Natural killer cell (primary cell): ENCODE data around the gene PCBP3. TPM values are rescaled to one million over a fixed set of nuclear protein-coding genes. Genes with fewer than 3 reads are reported as not detected.

Source experiments
- ATAC-seq, 3 donors: fragments of 150-1000 bp in 2 of 3; fragments of 200-7000 bp in 1 of 3; cut with Tn5 transposase; 1 replicate in 1 of 3; 2 replicates in 2 of 3; pipeline ENCODE4 v1.10.0; 2021; ENCODE audit warnings: mild to moderate bottlenecking in 2 of 3, moderate library complexity in 2 of 3
- DNase-seq, 2 donors: peaks; one replicate each; pipeline versions ENCODE4 v3.0.0 to v3.0.0-alpha.2; 2013 to 2021; ENCODE audit warnings: mixed read lengths in 1 of 2
- H3K27ac ChIP-seq: one replicate; pipeline ENCODE4 v1.5.1; 2013; ENCODE audit warnings: mild to moderate bottlenecking, low read length
- H3K27me3 ChIP-seq: one replicate; pipeline ENCODE4 v1.6.1; 2013; ENCODE audit warnings: low read length; ENCODE audit not compliant: control insufficient read depth, insufficient read depth
- H3K36me3 ChIP-seq: one replicate; pipeline ENCODE4 v1.6.1; 2013; ENCODE audit warnings: low read length; ENCODE audit not compliant: control insufficient read depth, insufficient read depth
- H3K4me1 ChIP-seq: one replicate; pipeline ENCODE4 v1.6.1; 2013; ENCODE audit warnings: low read length; ENCODE audit not compliant: control insufficient read depth, insufficient read depth
- H3K4me3 ChIP-seq: one replicate; pipeline ENCODE4 v1.5.1; 2013; ENCODE audit warnings: low read length
- H3K9me3 ChIP-seq: one replicate; pipeline ENCODE4 v1.6.1; 2013; ENCODE audit warnings: low read length; ENCODE audit not compliant: control insufficient read depth, insufficient read depth
- H3K27ac Mint-ChIP-seq, 2 donors: one replicate each; pipeline ENCODE4 v1.8.0; 2022; ENCODE audit warnings: mild to moderate bottlenecking in 2 of 2, mixed read lengths in 2 of 2, moderate library complexity in 1 of 2
- H3K27me3 Mint-ChIP-seq, 2 donors: one replicate each; pipeline ENCODE4 v1.8.0; 2022; ENCODE audit warnings: low read depth in 2 of 2, mixed read lengths in 2 of 2
- H3K36me3 Mint-ChIP-seq: one replicate; pipeline ENCODE4 v1.8.0; 2022; ENCODE audit warnings: mixed read lengths
- H3K4me1 Mint-ChIP-seq, 2 donors: one replicate each; pipeline ENCODE4 v1.8.0; 2022; ENCODE audit warnings: mixed read lengths in 2 of 2
- H3K4me3 Mint-ChIP-seq: one replicate; pipeline ENCODE4 v1.8.0; 2022; ENCODE audit warnings: mild to moderate bottlenecking, moderate library complexity, mixed read lengths
- H3K9me3 Mint-ChIP-seq, 2 donors: one replicate each; pipeline ENCODE4 v1.8.0; 2022; ENCODE audit warnings: mixed read lengths in 2 of 2
- WGBS: methylation state at CpG from one replicate; pipeline ENCODE4 v1.1.7; 2013; ENCODE audit warnings: missing lambda C conversion rate; ENCODE audit not compliant: insufficient coverage; 5-methylcytosine and 5-hydroxymethylcytosine counted together
- intact Hi-C: fragments of 100-400 bp; cut with micrococcal nuclease; formaldehyde crosslinking; loops from one replicate; pipeline ENCODE4 v1.14.2; 2022
- total RNA-seq, 4 donors: library from RNA; stranded (reverse); fragments of 120-200 nt in 1 of 4; gene quantifications; one replicate each; pipeline versions ENCODE4 v1.2.3 to v1.2.4, GENCODE V29; 2013 to 2022
- TF ChIP-seq, protein P1 (sequence below): fragments of 200-600 bp; IDR thresholded peaks from one replicate; pipeline ENCODE4 v1.8.0; 2022; ENCODE audit warnings: antibody characterized with exemption

PCBP3 gene
- total RNA-seq, 3 donors from 2014 or later (not counting 1 experiment from before 2014, with no cell fraction given) = 0.50 to 3.0 (median 0.52) TPM

DNA sequence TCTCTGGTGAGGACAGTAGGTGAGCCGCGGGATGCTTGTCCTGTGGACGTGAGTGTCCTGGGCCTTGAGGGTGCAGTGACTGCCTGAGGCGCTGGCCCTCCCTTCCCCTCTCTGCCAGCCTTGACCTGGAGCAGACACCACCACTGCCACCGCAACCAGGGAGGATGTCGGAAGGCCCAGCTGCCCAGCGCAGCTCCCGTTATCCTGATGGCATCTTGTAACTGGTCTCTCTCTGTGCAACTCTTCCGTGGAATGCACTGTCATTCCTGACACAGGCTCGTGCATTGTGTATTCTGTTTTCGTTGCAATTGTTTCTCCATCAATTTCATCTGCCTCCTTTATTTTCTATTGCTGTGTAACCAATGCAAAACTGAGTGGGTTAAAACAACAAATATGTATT is 118.2 kb downstream of the PCBP3 start:
- Histone ChIP-seq H3K27me3 (no peaks in the 10 kb centered on the region), H3K4me3 (no peak overlapping the region), H3K4me1 (no peaks in the 10 kb centered on the region), H3K36me3 (no peaks in the 10 kb centered on the region), H3K9me3 (no peaks in the 10 kb centered on the region), H3K27ac (no peak overlapping the region)
- H3K27me3 Mint-ChIP-seq = peaks cover 6 to 13% of the 10 kb centered on the region in 2 donors
- no peaks in the 10 kb centered on the region for H3K4me1 Mint-ChIP-seq
- no peak overlapping the region for H3K4me3 Mint-ChIP-seq
- 92% methylated on average over 11 of the region's 11 CpGs for WGBS
- intact Hi-C loops = no loop called here
- H3K27ac Mint-ChIP-seq = no peak overlapping the region
- no peaks in the 10 kb centered on the region for H3K36me3 Mint-ChIP-seq
- no peak for DNase-seq
- H3K9me3 Mint-ChIP-seq = no peaks in the 10 kb centered on the region
- TF ChIP-seq, protein P1, sequence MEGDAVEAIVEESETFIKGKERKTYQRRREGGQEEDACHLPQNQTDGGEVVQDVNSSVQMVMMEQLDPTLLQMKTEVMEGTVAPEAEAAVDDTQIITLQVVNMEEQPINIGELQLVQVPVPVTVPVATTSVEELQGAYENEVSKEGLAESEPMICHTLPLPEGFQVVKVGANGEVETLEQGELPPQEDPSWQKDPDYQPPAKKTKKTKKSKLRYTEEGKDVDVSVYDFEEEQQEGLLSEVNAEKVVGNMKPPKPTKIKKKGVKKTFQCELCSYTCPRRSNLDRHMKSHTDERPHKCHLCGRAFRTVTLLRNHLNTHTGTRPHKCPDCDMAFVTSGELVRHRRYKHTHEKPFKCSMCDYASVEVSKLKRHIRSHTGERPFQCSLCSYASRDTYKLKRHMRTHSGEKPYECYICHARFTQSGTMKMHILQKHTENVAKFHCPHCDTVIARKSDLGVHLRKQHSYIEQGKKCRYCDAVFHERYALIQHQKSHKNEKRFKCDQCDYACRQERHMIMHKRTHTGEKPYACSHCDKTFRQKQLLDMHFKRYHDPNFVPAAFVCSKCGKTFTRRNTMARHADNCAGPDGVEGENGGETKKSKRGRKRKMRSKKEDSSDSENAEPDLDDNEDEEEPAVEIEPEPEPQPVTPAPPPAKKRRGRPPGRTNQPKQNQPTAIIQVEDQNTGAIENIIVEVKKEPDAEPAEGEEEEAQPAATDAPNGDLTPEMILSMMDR = no peak
- ATAC-seq = no peak

DNA sequence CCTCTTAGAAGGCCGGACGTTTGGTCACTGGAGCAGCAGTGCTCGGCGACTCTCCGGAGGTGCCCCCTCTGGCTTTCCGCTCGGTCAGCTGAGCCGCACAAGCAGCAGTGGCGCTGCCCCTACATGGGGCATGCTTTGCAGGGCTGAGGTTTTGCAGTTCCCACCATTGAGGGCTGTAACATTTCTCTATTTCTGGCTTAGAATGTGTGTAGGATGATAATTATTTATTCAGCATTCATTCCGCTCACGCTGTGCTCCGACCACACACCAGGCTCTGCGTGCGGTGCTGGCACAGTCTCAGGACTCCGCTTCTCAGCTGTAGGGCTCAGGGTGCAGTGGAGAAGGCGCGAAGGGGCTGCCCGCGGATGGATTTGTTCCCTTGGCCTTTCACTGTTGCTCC is 119.5 kb downstream of the PCBP3 start:
- WGBS = 95% methylated on average over 19 of the region's 19 CpGs
- Histone ChIP-seq H3K9me3 (no peaks in the 10 kb centered on the region), H3K4me3 (no peak overlapping the region), H3K4me1 (no peaks in the 10 kb centered on the region), H3K27ac (no peak overlapping the region), H3K36me3 (no peaks in the 10 kb centered on the region), H3K27me3 (no peaks in the 10 kb centered on the region)
- no peak for DNase-seq
- no peaks in the 10 kb centered on the region for H3K9me3 Mint-ChIP-seq
- H3K27me3 Mint-ChIP-seq = peaks cover 5 to 6% of the 10 kb centered on the region in 2 donors
- TF ChIP-seq, protein P1 = no peak
- intact Hi-C loops = no loop called here
- H3K4me3 Mint-ChIP-seq = no peak overlapping the region
- no peaks in the 10 kb centered on the region for H3K4me1 Mint-ChIP-seq
- ATAC-seq = no peak
- H3K36me3 Mint-ChIP-seq = no peaks in the 10 kb centered on the region
- no peak overlapping the region for H3K27ac Mint-ChIP-seq

DNA sequence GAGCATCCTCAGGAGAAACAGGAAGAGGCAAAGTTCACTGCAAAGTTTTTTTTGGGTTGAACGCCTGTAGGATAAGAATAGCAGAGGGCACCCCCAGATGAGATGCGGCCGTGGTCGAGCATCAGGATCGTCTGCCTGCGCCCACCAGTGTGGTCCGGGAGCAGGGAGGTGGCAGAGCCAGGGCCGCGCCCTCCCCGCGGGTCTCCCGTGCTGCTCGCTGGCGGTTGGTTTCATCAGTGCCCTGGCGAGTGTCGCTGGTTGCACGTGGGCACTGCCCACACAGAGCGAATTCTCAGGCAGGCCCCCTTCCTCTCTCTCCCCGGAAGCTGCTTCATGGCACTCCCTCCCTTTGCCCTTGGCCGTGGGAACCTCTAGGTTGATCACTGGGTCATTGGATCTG is 120.0 kb downstream of the PCBP3 start:
- Mint-ChIP-seq H3K9me3 (no peaks in the 10 kb centered on the region), H3K36me3 (no peaks in the 10 kb centered on the region), H3K4me1 (no peaks in the 10 kb centered on the region), H3K4me3 (no peak overlapping the region), H3K27me3 (peaks cover 5 to 6% of the 10 kb centered on the region in 2 donors), H3K27ac (no peak overlapping the region)
- 88% methylated on average over 20 of the region's 20 CpGs for WGBS
- H3K4me3 ChIP-seq = no peak overlapping the region
- DNase-seq (no peak), ATAC-seq (no peak)
- H3K36me3 ChIP-seq = no peaks in the 10 kb centered on the region
- intact Hi-C loops = no loop called here
- H3K4me1 ChIP-seq = no peaks in the 10 kb centered on the region
- H3K9me3 ChIP-seq = no peaks in the 10 kb centered on the region
- TF ChIP-seq, protein P1 = no peak
- no peak overlapping the region for H3K27ac ChIP-seq
- no peaks in the 10 kb centered on the region for H3K27me3 ChIP-seq

DNA sequence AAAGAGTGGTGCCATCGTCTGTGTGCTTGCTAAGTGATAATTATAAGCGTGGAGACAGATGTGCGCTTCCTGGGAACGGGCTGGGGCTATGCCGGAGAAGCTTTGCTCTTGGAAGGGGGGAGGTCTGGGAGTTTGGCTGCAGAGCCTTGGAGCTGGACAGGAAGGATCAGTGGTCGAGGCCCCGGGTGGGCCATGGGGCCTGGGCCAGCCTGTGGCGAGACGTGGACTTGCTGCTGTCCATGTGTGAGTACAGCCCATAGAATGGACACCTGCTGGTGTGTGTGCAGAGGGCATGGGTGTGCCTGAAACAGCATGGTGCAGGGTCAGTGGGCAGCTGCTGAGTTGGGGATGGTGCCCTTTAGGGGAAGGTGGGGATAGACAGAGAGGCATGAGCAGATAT is 121.3 kb downstream of the PCBP3 start:
- Mint-ChIP-seq H3K4me3 (no peak overlapping the region), H3K36me3 (no peaks in the 10 kb centered on the region), H3K9me3 (no peaks in the 10 kb centered on the region), H3K27me3 (peaks cover 5 to 6% of the 10 kb centered on the region in 2 donors), H3K4me1 (no peaks in the 10 kb centered on the region), H3K27ac (no peak overlapping the region)
- Histone ChIP-seq H3K4me1 (no peaks in the 10 kb centered on the region), H3K27ac (no peak overlapping the region), H3K9me3 (no peaks in the 10 kb centered on the region), H3K36me3 (no peaks in the 10 kb centered on the region), H3K27me3 (no peaks in the 10 kb centered on the region), H3K4me3 (no peak overlapping the region)
- intact Hi-C loops = no loop called here
- TF ChIP-seq, protein P1 = no peak
- 93% methylated on average over 9 of the region's 9 CpGs for WGBS
- no peak for ATAC-seq
- no peak for DNase-seq
